ENCODE measurements around the gene NUMBL. TPM values are rescaled to one million over a fixed set of nuclear protein-coding genes. Genes with fewer than 3 reads are reported as not detected.

The NUMBL gene
- total RNA-seq, 1 experiment from 2014 or later, result 33.8 TPM

GRCh38 chr19:40717880-40718773, 27.7 kb upstream of the NUMBL start:
- peaks cover 66% of the 10 kb centered on the region for H3K79me2 ChIP-seq (ENCODE audit: low read length)
- H3K4me3 ChIP-seq (ENCODE audit: low read length), result peak overlapping the region; percentile 69
- H3K27ac ChIP-seq (ENCODE audit: low read length), result peak overlapping the region; percentile 53
- H3K9me3 ChIP-seq (ENCODE audit: low read length), result no peaks in the 10 kb centered on the region
- DNase-seq, result peak; percentile 48
- no peaks in the 10 kb centered on the region for H3K9me2 ChIP-seq (replicated peaks; ENCODE audit: insufficient read depth, low read length)
- H3K4me2 ChIP-seq (ENCODE audit: low read depth, low read length, poor library complexity, severe bottlenecking), result peak overlapping the region; percentile 81
- H3K27me3 ChIP-seq (ENCODE audit: low read length), result no peaks in the 10 kb centered on the region
- H3K36me3 ChIP-seq (ENCODE audit: insufficient read depth, low read length), result no peaks in the 10 kb centered on the region
- H3K4me1 ChIP-seq (ENCODE audit: low read length), result peaks cover 45% of the 10 kb centered on the region
- H2AFZ ChIP-seq (ENCODE audit: low read length), result peak overlapping the region; percentile 47; the same call in 1 of the 2 replicates
- peak overlapping the region; percentile 82 for H3K9ac ChIP-seq (ENCODE audit: low read length)
- H4K20me1 ChIP-seq (ENCODE audit: insufficient read depth, low read depth, low read length), result no peaks in the 10 kb centered on the region

GRCh38 chr19:40717325-40717879, 27.0 kb upstream of the NUMBL start:
- Histone ChIP-seq H3K9me3 (ENCODE audit: low read length) (no peaks in the 10 kb centered on the region), H4K20me1 (ENCODE audit: insufficient read depth, low read depth, low read length) (no peaks in the 10 kb centered on the region), H3K9ac (ENCODE audit: low read length) (peak overlapping the region; percentile 82), H2AFZ (ENCODE audit: low read length) (no peak overlapping the region; the same call in 1 of the 2 replicates), H3K4me1 (ENCODE audit: low read length) (peaks cover 45% of the 10 kb centered on the region), H3K4me2 (ENCODE audit: low read depth, low read length, poor library complexity, severe bottlenecking) (peak overlapping the region; percentile 81), H3K79me2 (ENCODE audit: low read length) (peaks cover 67% of the 10 kb centered on the region), H3K27me3 (ENCODE audit: low read length) (no peaks in the 10 kb centered on the region), H3K27ac (ENCODE audit: low read length) (peak overlapping the region; percentile 53; the same call in 1 of the 2 replicates), H3K9me2 (replicated peaks; ENCODE audit: insufficient read depth, low read length) (no peaks in the 10 kb centered on the region), H3K36me3 (ENCODE audit: insufficient read depth, low read length) (no peaks in the 10 kb centered on the region), H3K4me3 (ENCODE audit: low read length) (peak overlapping the region; percentile 69)
- DNase-seq, result no peak

GRCh38 chr19:40716482-40717324, 26.3 kb upstream of the NUMBL start, which contains the start of the genes COQ8B and ITPKC:
Gene COQ8B, minus strand, starts transcription at chr19:40716886. Its CDS starts 2,254 bp downstream, at chr19:40714632.
Gene ITPKC, plus strand, starts transcription at chr19:40717112. Its CDS starts 24 bp downstream, at chr19:40717136.
- no peak within 1 kb of the TSS; the same call in 1 of the 2 replicates for H2AFZ ChIP-seq (ENCODE audit: low read length)

GRCh38 chr19:40716031-40716481, 25.6 kb upstream of the NUMBL start:
- Histone ChIP-seq H3K9me3 (ENCODE audit: low read length) (no peaks in the 10 kb centered on the region), H3K36me3 (ENCODE audit: insufficient read depth, low read length) (no peaks in the 10 kb centered on the region), H3K4me2 (ENCODE audit: low read depth, low read length, poor library complexity, severe bottlenecking) (peak overlapping the region; percentile 81), H3K9ac (ENCODE audit: low read length) (peak overlapping the region; percentile 82), H3K27me3 (ENCODE audit: low read length) (no peaks in the 10 kb centered on the region), H3K79me2 (ENCODE audit: low read length) (peaks cover 61% of the 10 kb centered on the region), H4K20me1 (ENCODE audit: insufficient read depth, low read depth, low read length) (no peaks in the 10 kb centered on the region), H3K27ac (ENCODE audit: low read length) (peak overlapping the region; percentile 34), H2AFZ (ENCODE audit: low read length) (no peak overlapping the region), H3K9me2 (replicated peaks; ENCODE audit: insufficient read depth, low read length) (no peaks in the 10 kb centered on the region), H3K4me3 (ENCODE audit: low read length) (peak overlapping the region; percentile 69), H3K4me1 (ENCODE audit: low read length) (peaks cover 45% of the 10 kb centered on the region)
- DNase-seq, result peak; percentile 73

More at GRCh38 chr19:40716482-40717324, 26.3 kb upstream of the NUMBL start, which contains the start of the genes COQ8B and ITPKC:
- Histone ChIP-seq H3K4me1 (ENCODE audit: low read length) (peaks cover 45% of the 10 kb centered on the region), H3K36me3 (ENCODE audit: insufficient read depth, low read length) (no peaks in the 10 kb centered on the region), H4K20me1 (ENCODE audit: insufficient read depth, low read depth, low read length) (no peaks in the 10 kb centered on the region), H3K9me2 (replicated peaks; ENCODE audit: insufficient read depth, low read length) (no peaks in the 10 kb centered on the region), H3K9me3 (ENCODE audit: low read length) (no peaks in the 10 kb centered on the region), H3K9ac (ENCODE audit: low read length) (peak within 1 kb of the TSS; percentile 82), H3K4me3 (ENCODE audit: low read length) (peak within 1 kb of the TSS; percentile 69), H3K27me3 (ENCODE audit: low read length) (no peaks in the 10 kb centered on the region), H3K4me2 (ENCODE audit: low read depth, low read length, poor library complexity, severe bottlenecking) (peak within 1 kb of the TSS; percentile 81), H3K27ac (ENCODE audit: low read length) (peak within 1 kb of the TSS; percentile 53), H3K79me2 (ENCODE audit: low read length) (peaks cover 62% of the 10 kb centered on the region)
- peak; percentile 100 for DNase-seq

GRCh38 chr19:40714441-40715299, 24.2 kb upstream of the NUMBL start:
- H3K9me3 ChIP-seq (ENCODE audit: low read length), result no peaks in the 10 kb centered on the region
- peak overlapping the region; percentile 69 for H3K4me3 ChIP-seq (ENCODE audit: low read length)
- H3K79me2 ChIP-seq (ENCODE audit: low read length), result peaks cover 48% of the 10 kb centered on the region
- peak overlapping the region; percentile 81 for H3K4me2 ChIP-seq (ENCODE audit: low read depth, low read length, poor library complexity, severe bottlenecking)
- DNase-seq, result peak; percentile 98
- H2AFZ ChIP-seq (ENCODE audit: low read length), result peak overlapping the region; percentile 24; the same call in 1 of the 2 replicates
- no peaks in the 10 kb centered on the region for H4K20me1 ChIP-seq (ENCODE audit: insufficient read depth, low read depth, low read length)
- H3K4me1 ChIP-seq (ENCODE audit: low read length), result peaks cover 43% of the 10 kb centered on the region
- no peaks in the 10 kb centered on the region for H3K36me3 ChIP-seq (ENCODE audit: insufficient read depth, low read length)
- peak overlapping the region; percentile 44 for H3K27ac ChIP-seq (ENCODE audit: low read length)
- no peaks in the 10 kb centered on the region for H3K27me3 ChIP-seq (ENCODE audit: low read length)
- H3K9ac ChIP-seq (ENCODE audit: low read length), result peak overlapping the region; percentile 82
- no peaks in the 10 kb centered on the region for H3K9me2 ChIP-seq (replicated peaks; ENCODE audit: insufficient read depth, low read length)

- no peak overlapping the region for H2AFZ ChIP-seq (ENCODE audit: low read length)
- no peaks in the 10 kb centered on the region for H4K20me1 ChIP-seq (ENCODE audit: insufficient read depth, low read depth, low read length)
- no peaks in the 10 kb centered on the region for H3K9me3 ChIP-seq (ENCODE audit: low read length)
- no peak for DNase-seq
- H3K9ac ChIP-seq (ENCODE audit: low read length), result peak overlapping the region; percentile 82
- H3K36me3 ChIP-seq (ENCODE audit: insufficient read depth, low read length), result peaks cover 3% of the 10 kb centered on the region; the same call in 1 of the 2 replicates
- no peaks in the 10 kb centered on the region for H3K9me2 ChIP-seq (replicated peaks; ENCODE audit: insufficient read depth, low read length)
- H3K4me1 ChIP-seq (ENCODE audit: low read length), result peaks cover 35% of the 10 kb centered on the region
- H3K79me2 ChIP-seq (ENCODE audit: low read length), result peaks cover 44% of the 10 kb centered on the region
- no peaks in the 10 kb centered on the region for H3K27me3 ChIP-seq (ENCODE audit: low read length)
- no peak overlapping the region for H3K27ac ChIP-seq (ENCODE audit: low read length)
- peak overlapping the region; percentile 69; the same call in 1 of the 2 replicates for H3K4me3 ChIP-seq (ENCODE audit: low read length)
- H3K4me2 ChIP-seq (ENCODE audit: low read depth, low read length, poor library complexity, severe bottlenecking), result peak overlapping the region; percentile 81
Measured at GRCh38 chr19:40713939-40714338, 23.5 kb upstream of the NUMBL start.

GRCh38 chr19:40709817-40710216, 19.4 kb upstream of the NUMBL start:
- Histone ChIP-seq H3K4me1 (ENCODE audit: low read length) (peaks cover 9% of the 10 kb centered on the region), H3K9me2 (replicated peaks; ENCODE audit: insufficient read depth, low read length) (no peaks in the 10 kb centered on the region), H3K4me2 (ENCODE audit: low read depth, low read length, poor library complexity, severe bottlenecking) (no peak overlapping the region), H3K27me3 (ENCODE audit: low read length) (no peaks in the 10 kb centered on the region), H3K9ac (ENCODE audit: low read length) (no peak overlapping the region), H3K27ac (ENCODE audit: low read length) (no peak overlapping the region), H3K9me3 (ENCODE audit: low read length) (no peaks in the 10 kb centered on the region), H3K4me3 (ENCODE audit: low read length) (no peak overlapping the region), H3K36me3 (ENCODE audit: insufficient read depth, low read length) (peaks cover 15% of the 10 kb centered on the region; the same call in 1 of the 2 replicates), H2AFZ (ENCODE audit: low read length) (no peak overlapping the region), H3K79me2 (ENCODE audit: low read length) (peaks cover 14% of the 10 kb centered on the region), H4K20me1 (ENCODE audit: insufficient read depth, low read depth, low read length) (no peaks in the 10 kb centered on the region)
- DNase-seq, result no peak

Measured in Karpas-422 (cell line).